Prostate gland (tissue), 2 donors: ENCODE results near the gene MTHFR.

Source experiments
- CTCF ChIP-seq, 4 experiments: fragments of 200-600 bp in 2 of 4; fragments of 450-650 bp in 2 of 4; sonication (generic) in 2 of 4; IDR thresholded peaks; 1 replicate in 3 of 4; 2 replicates in 1 of 4; pipeline ENCODE4 v1.5.1; 2016 to 2019; ENCODE audit warnings: antibody characterized with exemption in 4 of 4, mild to moderate bottlenecking in 2 of 4, moderate library complexity in 2 of 4
- POLR2AphosphoS5 ChIP-seq: sonication (generic); formaldehyde crosslinking; IDR thresholded peaks from one replicate; pipeline ENCODE4 v1.6.1; 2017; ENCODE audit warnings: antibody characterized with exemption

GRCh38 chr1:11770011-11770410, 35.8 kb downstream of the MTHFR start:
- TF ChIP-seq CTCF (IDR thresholded peaks at IDR 0.05) (no peak), POLR2AphosphoS5 (no peak)
